ENCODE measurements around the gene FRYL.
"Not testable (repeated sequence)": the region's sequence is repeated elsewhere in the genome, so short reads cannot be mapped to it uniquely, and the experiment has no call there.

The FRYL gene

DNA sequence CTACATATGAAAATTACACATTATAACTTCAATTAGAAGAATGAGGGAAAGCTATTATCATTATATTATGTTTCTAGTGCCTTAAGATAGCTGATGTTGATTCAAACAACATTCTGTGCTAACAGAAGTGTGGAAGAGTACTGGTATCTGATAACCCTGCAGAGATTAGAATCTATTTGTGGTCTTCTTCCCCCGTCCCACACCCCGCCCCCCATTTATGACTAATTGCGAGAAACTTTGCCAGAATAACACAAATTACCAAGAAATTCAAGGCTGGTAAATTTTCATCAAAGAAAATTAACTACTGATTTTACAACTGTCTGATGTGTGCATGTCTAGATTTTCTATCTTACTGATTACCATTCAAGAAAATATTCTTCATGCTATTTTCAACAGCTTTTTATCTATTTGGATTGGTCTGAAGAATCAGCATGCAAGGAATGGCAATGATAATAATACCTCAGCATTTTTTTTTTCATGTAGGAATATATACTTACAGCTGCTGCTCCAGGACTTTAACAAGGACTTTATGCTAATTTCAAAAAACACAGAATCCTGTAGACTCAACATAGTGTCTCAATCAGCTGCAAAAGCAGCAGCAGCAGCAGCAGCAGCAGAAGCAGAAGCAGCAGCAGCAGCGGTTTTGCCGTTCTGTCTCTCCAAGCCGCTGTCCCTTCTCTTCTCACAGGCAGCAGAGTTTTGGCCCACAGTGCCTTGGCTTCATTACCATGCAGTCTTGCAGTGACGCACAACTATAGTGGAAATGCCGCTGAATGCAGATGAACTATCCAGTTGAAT, 126.7 kb downstream of the FRYL start:
- no peak for FAIRE-seq

DNA sequence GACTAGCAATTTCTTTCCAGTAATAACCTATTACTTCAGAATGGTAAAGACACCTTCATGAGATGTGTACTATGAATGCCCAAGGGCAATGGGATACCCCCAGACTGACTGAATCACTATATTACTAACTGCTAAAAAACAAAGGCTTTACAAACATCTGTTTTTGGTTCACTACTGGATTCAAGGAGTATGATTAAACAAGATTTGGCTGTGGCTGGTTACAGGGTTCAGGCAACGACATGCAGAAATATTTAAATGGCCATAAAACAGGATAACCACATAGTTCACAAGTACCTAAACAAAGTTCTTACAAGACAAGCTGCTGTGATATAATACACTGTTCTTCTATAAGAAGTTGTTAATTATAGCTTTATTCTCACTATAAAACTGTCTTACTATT, 128.2 kb downstream of the FRYL start:
- FAIRE-seq = no peak

DNA sequence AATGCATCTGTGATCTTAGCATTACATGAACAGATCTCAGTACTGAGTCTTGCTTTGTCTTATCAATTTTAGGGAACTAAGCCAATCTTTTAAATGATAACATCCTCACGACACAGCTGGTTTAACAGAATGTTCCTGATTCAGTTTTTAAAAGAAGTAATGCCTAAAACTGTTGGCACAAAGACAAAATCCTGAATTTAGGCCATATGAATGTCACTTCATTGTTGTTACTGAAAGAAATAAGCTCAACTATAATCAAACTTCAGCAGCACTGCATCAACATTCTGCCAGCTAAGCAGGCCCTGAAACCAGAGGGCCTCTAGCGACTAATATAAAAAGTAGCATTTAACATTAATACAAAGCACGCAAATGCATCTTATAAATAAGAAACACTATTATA, 130.6 kb downstream of the FRYL start:
- no peak for FAIRE-seq

DNA sequence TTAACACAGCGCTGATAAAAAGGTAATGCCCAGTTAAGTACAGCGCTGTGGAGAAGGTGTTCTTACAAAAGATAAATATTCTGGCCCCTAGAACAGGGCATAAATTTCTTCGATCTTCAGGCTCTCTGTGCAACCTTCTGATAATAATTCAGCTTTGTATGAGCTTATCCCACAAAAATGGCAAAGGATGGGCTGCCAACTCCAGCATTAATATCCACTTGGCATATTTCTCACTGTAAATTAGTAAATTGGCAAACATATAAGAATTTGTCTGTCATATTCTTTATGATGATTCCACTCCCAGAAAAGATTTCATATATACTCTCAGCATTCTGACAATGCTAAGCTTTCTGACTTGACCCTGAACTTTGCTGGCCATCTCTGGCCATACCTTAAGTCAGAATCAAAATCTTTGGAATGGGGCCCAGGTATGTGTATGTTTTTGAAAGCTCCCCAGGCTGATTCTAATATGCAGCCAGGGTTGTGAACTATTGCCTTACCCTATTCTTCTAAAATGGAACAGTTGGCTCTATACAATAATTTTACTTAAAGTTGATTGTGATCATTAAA, 134.8 kb downstream of the FRYL start:
- no peak for FAIRE-seq

DNA sequence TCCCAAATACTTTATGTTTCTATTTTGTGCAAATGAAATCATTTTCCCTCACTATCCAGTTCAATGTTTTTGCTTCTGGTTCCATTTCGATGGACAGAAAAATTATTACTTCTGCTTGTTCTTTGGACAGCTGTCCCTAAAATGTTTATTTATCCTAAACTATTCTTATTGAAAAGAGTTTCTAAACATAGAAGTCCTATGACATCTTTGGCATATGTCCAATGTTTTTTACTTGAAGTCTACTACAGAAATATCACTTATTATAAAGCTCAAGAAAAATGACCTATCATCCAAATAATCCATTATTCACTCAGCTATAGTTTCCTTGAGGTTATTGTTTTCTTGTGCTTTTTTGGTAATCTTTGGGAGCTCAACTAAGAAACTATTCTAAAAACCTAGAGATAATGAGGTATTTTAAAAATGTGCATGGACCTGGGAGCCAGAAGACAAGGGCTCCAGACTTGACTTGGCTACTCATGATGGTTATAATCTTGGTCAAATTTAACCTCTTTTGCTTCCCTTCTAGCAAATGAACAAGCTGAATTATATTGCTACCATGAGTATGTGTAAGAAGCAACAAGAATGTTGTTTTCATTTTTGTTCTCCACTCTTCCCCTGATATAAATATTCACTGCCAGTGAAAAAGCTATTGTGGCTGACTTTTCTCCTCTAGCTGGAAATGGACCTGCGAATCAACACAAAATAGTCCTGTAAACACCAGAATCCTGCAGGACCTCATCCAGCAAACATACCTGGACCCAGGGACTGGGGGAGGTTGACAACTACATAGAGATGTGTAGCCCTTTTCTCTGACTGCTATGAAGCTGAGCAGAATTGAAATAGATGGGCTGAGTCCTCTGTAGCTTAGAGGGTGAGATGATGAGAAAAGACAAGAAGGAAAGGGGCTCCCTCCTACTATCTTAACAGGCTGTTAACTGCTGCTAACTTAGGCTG, 137.4 kb downstream of the FRYL start:
- FAIRE-seq = no peak

DNA sequence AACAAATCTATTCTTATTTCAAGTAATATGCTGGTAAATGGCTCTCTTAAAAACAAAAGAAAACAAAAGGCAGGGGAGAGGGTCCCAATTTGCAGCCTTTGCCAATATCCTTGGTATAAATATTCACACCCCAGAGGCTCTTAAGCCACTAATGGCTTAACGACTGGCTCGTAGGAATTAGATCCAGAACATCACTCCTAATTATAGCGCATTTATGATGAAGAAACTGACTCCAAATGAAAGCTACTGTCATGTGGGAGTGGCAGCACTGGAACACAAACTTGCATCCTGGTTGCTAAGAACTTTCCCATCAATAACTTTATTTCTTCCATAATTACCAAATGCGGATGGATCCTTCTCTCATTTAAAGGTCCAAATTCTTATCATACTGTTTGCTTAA, 138.7 kb downstream of the FRYL start:
- no peak for FAIRE-seq

DNA sequence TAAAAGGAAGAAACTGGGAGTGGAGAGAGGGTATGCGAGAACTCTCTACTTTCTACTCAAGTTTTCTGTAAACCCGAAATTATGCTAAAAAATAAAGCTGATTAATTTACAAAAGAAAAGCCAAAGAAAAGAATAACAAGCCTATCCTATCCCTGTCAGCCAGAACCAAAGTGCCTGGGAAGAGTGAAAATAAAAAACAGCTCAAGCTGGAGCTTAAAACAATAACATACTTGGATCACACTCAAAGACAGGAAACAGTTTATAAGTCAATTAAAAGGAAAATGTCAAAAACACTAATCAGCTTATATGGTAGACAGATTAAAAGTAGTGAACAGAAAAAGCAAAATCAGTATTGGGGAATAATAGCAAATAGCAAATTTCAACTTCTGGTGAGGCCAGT, 139.4 kb downstream of the FRYL start:
- FAIRE-seq = no peak

DNA sequence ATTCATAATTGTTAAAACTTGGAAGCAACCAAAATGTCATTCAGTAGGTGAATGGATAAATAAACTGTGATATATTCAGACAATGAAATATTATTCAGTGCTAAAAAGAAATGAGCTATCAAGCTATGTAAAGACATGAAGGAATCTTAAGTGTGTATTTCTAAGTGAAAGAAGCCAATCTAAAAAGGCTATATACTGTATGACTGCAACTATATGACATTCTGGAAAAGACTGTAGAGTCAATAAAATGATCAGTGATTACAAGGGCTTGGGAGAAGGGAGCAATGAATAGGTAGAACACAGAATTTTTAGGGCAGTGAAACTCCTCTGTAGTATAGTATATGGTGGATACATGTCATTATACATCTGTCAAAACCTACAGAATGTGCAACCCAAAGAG, 139.9 kb downstream of the FRYL start:
- FAIRE-seq = no peak

DNA sequence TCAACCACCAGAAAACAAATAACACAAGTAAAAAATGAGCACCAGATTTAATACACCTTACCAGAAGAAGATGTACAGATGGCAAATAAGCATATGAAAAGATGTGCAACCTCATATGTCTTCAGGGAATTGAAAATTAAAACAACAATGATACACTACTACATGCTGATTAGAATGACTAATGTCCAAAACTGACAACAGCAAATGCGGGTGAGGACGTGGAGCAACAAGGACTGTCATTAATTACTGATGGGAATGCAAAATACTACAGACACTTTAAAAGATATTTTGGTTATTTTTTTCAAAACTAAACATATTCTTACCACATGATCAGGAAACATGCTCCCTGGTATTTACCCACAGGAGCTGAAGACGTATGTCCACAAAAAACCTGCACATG, 140.3 kb downstream of the FRYL start:
- FAIRE-seq = no peak

DNA sequence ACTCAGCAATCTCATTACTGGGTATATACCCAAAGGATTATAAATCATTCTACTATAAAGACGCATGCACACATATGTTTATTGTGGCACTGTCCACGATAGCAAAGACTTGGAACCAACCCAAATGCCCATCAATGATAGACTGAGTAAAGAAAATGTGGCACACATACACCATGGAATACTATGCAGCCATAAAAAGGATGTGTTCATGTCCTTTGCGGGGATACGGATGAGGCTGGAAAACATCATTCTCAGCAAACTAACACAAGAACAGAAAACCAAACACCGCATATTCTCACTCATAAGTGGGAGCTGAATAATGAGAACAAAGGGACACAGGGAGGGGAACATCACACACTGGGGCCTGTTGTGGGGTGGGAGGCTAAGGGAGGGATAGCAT, 141.5 kb downstream of the FRYL start:
- FAIRE-seq = not testable (repeated sequence)

DNA sequence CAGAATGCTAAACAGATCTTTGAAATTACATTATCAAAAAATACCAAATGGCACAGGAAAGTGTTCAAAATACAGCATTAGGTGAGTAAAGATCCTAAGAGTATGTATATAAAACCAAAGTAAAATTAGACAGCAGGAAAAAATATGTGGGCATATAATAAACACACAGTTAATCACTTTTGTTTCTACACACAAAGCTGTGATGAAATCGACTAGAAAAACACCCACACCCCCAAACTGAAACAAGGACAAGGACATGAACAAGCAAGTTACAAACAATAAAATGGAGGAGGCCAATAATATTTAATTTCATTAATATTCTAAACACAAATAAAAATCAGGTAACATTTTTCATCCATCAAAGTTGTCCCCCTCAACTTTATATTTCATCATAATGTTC, 143.2 kb downstream of the FRYL start:
- FAIRE-seq = no peak

DNA sequence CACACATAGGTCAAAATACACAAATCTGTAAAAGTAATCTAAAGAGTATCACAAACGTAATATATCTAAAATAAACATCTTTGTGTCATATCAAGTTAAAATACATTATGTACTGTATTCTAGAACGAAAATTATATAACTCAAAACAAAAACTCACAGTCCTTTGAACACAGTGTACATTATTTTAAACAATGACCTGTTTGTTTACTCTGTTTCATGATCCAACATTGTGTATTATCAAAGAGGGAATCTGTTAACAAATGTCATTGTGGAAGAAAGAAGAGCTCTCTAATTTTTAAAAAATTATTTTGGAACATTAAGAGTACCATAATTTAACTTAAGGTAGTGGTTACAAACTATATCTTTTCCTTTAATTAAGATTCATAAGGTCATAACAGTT, 144.1 kb downstream of the FRYL start:
- no peak for FAIRE-seq

DNA sequence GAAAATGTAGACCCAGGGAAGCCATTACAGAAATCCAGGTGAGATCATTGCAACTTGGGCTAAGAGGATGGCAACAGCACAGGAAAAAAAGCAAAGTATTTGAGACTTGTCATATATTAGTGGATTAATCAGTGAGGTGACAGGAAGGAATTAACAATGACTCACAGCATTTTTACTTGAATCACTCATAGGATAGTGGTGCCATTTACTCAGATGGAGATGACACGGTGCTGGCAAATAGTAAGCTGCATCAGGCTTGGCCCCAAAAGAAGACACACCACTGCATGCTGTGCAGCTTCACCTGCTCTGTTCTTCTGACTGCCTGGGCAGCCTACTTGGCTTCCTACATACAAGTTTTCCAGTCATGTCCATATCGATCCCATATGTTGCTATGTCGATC, 144.8 kb downstream of the FRYL start:
- no peak for FAIRE-seq

DNA sequence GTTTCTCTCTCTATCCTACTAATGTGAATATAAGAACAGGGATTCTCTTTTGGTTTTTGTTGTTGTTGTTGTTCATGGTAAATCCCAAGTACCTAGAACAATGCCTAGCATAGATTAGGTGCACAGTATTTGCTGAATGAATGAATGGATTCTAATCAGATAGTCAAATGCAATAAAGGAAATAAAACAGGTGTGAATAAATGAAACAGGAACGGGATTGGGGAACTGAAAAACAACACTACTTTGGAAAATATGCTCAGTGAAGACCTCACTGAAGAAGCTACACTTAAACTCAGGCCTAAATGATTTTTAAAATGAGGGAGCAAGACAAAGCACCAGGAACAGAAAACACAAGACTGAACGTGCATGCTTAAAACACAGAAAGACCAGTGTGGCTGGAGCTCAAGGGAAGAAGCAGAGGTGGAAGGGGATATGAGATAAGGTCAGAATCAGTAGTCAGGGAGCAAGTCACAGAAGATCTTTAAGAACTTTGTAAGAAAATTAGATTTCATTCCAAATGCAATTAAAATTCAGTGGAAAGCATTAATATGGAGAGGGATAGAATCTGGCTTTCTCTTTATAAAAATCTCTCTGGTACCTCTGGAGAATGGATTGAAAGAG, 145.3 kb downstream of the FRYL start:
- FAIRE-seq = no peak

DNA sequence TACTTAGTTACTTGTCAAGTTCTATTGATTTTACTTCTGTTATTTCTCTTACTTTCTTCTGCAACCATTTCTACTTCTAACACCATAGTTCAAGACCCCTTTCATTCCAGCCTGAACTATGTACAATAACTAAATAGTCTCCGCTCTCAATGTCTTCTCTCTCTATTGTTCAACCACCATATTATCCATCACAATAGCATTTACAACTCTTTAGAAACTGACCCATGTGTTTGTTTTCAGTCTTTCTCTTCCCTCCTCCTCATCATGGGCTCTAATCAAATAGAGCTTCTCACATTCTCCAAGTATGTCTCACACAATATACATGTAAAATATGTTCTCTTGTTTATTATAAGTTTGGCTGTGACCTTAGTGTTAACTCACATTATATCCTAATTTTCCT, 146.4 kb downstream of the FRYL start:
- no peak for FAIRE-seq

DNA sequence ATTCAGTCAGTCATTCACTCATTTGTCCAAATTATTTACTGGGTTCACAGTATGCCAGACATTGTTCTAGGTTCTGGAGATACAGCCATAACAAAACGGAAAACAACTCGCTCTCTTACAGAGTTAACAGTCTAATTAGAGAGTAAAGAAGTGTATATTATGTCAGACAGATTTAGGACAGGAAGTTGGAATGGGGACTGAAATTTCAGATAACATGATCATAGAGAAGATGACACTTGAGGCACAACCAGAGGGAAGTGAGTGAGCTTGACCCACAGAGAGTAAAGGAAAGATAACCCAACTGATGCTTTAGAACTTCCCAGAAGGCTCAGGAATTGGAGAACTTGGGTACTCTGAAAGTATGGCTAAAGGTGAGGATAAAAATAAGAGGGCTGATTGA, 150.6 kb downstream of the FRYL start:
- FAIRE-seq = no peak

DNA sequence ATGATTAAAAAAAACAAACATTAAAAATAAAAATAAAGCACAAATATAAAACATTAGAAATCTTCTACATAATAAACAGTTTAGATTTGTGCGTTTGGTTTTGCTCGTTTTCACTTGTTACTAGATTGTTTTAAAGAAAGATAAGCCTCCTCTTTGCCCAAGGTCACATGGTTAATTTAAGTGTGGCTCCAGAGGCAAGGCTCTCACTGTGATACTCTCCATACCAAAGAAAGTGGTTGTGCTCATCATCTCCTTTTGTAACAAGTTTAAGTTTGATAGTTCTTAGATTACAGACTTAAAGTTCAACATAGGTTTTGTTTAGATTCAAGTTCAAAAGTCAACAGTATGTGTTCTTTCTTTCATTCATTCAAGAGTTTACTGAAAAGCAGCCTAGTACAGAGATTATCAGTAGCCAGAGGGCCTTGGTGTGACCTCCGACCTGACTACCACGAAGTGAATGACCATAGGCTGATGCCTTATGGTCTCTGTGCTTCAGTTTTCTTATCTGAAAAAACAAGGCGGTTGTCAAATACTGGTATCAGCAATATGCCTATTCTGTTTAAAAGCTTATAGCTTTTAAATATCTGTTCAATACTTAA, 156.8 kb downstream of the FRYL start:
- no peak for FAIRE-seq

DNA sequence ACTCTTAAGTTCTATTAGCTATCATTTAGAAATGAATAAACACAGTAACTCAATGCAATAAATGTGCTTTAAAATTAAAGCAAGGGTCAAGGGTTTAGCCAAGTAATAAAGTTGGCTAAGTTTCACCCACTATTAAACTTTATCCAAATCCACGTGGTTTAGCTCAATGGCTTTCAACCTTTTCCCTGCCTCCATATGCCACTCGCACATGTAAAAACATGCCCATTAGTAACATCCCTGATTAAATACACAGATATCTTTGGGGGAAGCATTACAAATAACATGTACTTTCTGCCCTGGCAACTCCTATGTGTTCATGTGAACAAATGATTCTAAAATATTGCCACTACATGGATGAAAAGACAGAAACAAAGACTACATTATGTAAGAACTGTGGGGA, 159.2 kb downstream of the FRYL start:
- no peak for FAIRE-seq

DNA sequence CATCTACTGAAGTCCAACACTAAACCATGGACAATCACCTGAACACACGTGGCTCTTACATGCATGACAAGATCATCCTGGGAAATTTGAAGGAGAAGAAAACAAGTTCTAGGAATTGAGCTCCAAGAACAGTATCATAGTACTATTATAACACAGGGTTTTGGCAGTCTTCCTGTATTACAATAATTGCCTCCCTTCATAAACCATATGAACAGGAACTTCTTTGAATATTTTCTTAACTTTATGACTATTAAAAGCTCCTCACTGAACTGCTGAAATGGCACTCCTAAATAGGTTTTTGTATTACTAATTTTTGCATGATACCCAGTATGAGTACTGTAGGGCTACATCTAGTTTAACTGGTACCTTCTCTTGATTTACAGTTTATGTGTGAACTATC, 160.0 kb downstream of the FRYL start:
- FAIRE-seq = no peak

DNA sequence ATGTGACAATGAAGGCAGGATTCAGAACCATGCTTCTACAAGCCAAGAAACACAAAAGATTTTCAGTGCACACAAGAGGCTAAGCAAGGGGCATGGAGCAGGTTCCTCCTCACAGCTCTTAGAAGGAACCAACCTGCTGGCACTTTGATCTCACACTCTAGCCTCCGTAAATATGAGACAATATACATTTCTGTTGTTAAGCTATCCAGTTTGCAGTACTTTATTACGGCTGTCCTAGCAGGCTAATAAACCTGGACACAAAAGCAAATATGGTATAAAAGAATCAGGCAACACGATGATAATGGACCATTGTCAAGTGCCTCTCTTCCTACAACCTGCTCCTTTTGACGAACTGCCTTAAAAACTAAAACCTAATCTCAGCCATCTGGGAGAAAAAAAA, 175.6 kb downstream of the FRYL start:
- FAIRE-seq = no peak

DNA sequence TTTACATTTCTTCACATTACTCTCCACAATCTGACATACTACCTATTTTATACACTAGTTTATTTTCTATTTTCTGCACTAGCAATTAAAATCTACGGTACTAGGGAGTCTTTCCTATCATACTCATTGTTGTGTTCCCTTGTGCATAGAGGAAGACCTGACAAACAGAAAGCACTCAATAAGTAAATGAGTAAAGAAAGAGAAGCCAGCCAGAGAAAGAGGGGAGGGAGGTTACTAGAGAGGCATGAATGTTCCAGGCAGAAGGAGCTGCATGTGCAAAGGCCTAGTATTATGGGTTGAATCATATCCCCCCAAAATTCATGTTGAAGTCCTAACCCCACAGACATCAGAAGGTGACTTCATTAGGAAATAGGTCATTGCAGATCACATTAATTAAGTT, 176.0 kb downstream of the FRYL start:
- FAIRE-seq = no peak

DNA sequence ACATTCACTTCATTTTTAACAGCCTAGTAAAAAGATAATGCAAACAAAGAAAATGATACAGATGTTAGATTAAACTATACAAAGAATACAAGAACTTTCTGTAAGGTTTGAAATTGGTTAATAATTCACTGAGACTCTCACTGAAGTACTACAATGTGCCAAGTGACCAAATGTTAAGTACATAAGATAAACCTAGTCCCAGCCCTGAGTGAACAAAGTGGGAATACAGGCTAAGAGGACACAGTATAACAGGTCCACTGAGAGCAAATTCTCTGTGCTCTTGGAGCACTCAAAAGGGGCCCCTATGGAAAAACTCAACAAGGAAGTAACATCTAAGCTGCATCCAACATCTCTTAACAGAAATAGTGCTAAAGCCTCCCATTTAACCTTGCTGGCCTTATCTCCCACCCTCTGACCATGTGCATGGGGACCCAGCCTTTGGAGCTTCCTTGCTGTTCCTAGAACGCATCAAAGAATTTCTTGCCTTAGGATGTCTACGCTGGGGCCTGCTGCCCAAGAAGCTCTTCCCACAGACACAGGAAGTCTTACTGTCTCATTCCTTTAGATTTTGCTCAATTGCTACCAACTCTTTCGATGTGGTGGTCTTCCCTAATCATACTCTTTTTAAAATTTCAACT, 176.6 kb downstream of the FRYL start:
- no peak for FAIRE-seq

DNA sequence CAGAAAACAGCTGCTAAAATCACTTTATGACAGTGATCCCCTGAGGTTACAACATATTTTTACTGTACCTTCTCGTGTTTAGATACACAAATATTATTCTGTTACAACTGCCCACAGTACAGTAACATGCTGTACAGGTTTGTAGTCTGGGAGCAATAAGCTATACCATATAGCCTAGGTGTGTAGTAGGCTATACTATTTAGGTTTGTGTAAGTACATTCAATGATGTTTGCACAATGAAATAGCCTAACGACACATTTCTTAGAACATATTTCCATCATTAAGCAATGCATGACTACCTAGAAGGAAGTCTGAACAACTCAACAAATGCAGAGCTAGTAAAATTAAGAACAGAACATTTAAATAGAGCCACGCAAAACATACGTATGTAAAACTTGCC, 177.3 kb downstream of the FRYL start:
- FAIRE-seq = no peak

Data from A204.1 (cell line).